NCI-H1694 (cell line): ENCODE results near the gene SIAH3.

Experiments
- DNase-seq: peaks from one replicate; lab custom pipeline; 2025; lab: John Stamatoyannopoulos, UW

The SIAH3 gene

GRCh38 chr13:45820106-45820838 is 31.3 kb downstream of the SIAH3 start:
- DNase-seq, result no peak

GRCh38 chr13:45817833-45818232 is 33.7 kb downstream of the SIAH3 start:
- DNase-seq, result no peak

- no peak for DNase-seq
Measured at GRCh38 chr13:45816427-45816826, 35.1 kb downstream of the SIAH3 start.

- DNase-seq, result no peak
Measured at GRCh38 chr13:45812695-45813372, 38.7 kb downstream of the SIAH3 start.

GRCh38 chr13:45811891-45812694 is 39.5 kb downstream of the SIAH3 start:
- DNase-seq, result no peak

- DNase-seq, result no peak
Measured at GRCh38 chr13:45809801-45810394, 41.7 kb downstream of the SIAH3 start.

GRCh38 chr13:45808925-45809324 is 42.6 kb downstream of the SIAH3 start:
- no peak for DNase-seq

- DNase-seq, result no peak
Measured at GRCh38 chr13:45807520-45808099, 43.9 kb downstream of the SIAH3 start.

- no peak for DNase-seq
Measured at GRCh38 chr13:45800485-45800884, 51.1 kb downstream of the SIAH3 start.

- peak; percentile 54 for DNase-seq
Measured at GRCh38 chr13:45799451-45799850, 52.1 kb downstream of the SIAH3 start.

GRCh38 chr13:45798851-45799250 is 52.7 kb downstream of the SIAH3 start:
- no peak for DNase-seq

GRCh38 chr13:45796426-45797235 is 54.9 kb downstream of the SIAH3 start:
- DNase-seq, result no peak

- no peak for DNase-seq
Measured at GRCh38 chr13:45792827-45793303, 58.7 kb downstream of the SIAH3 start.

GRCh38 chr13:45788011-45788410 is 63.5 kb downstream of the SIAH3 start:
- no peak for DNase-seq

- no peak for DNase-seq
Measured at GRCh38 chr13:45787346-45787745, 64.2 kb downstream of the SIAH3 start.

- peak; percentile 4 for DNase-seq
Measured at GRCh38 chr13:45786293-45786920, 65.1 kb downstream of the SIAH3 start.

- no peak for DNase-seq
Measured at GRCh38 chr13:45784755-45785675, 66.5 kb downstream of the SIAH3 start.

GRCh38 chr13:45783346-45784043 is 68.1 kb downstream of the SIAH3 start:
- DNase-seq, result no peak
